NB4 (cell line): Measurements from ENCODE around the gene IQSEC3.

Experiments
- CTCF ChIP-seq: IDR thresholded peaks from one replicate; pipeline ENCODE4 v1.5.1; 2012; ENCODE audit warnings: low read depth, low read length
- MAX ChIP-seq: IDR thresholded peaks from 2 replicates; pipeline ENCODE4 v1.6.1; 2011; ENCODE audit warnings: low read depth, low read length
- POLR2A ChIP-seq: IDR thresholded peaks from 2 replicates; pipeline ENCODE4 v1.6.1; 2011; ENCODE audit warnings: mild to moderate bottlenecking; ENCODE audit not compliant: insufficient read length; ENCODE audit errors: extremely low read depth

GRCh38 chr12:113347-113746 lies 46.8 kb downstream of the IQSEC3 start:
- TF ChIP-seq CTCF (no peak), MAX (no peak), POLR2A (no peak)
